Osteoblast (primary cell): Measurements from ENCODE around the gene MTHFS. TPM values are rescaled to one million over a fixed set of nuclear protein-coding genes. Genes with fewer than 3 reads are reported as not detected.
"Not testable (repeated sequence)": the region's sequence is repeated elsewhere in the genome, so short reads cannot be mapped to it uniquely, and the experiment has no call there.

ENCODE experiments used
- DNase-seq: peaks from one replicate; pipeline ENCODE4 v3.0.0; 2011; ENCODE audit warnings: low spot score, mixed read lengths; ENCODE audit not compliant: insufficient read length; ENCODE audit errors: missing footprints
- H2AFZ ChIP-seq: 2 replicates; pipeline ENCODE4 v1.6.0; 2011; ENCODE audit warnings: mild to moderate bottlenecking, low read length
- H3K27ac ChIP-seq: 2 replicates; pipeline ENCODE4 v1.5.1; 2011; ENCODE audit warnings: mild to moderate bottlenecking, low read depth, low read length, moderate library complexity
- H3K27me3 ChIP-seq: 2 replicates; pipeline ENCODE4 v1.6.0; 2012; ENCODE audit warnings: mild to moderate bottlenecking, control low read depth, inconsistent platforms, low read length, moderate library complexity; ENCODE audit not compliant: insufficient read depth
- H3K36me3 ChIP-seq: 2 replicates; pipeline ENCODE4 v1.5.1; 2011; ENCODE audit warnings: mild to moderate bottlenecking, low read length, control low read depth, moderate library complexity; ENCODE audit not compliant: insufficient read depth
- H3K4me1 ChIP-seq: 2 replicates; pipeline ENCODE4 v1.5.1; 2011; ENCODE audit warnings: mild to moderate bottlenecking, low read length, control low read depth, moderate library complexity; ENCODE audit not compliant: insufficient read depth
- H3K4me2 ChIP-seq: 2 replicates; pipeline ENCODE4 v1.6.0; 2011; ENCODE audit warnings: mild to moderate bottlenecking, low read length; ENCODE audit not compliant: insufficient read depth
- H3K4me3 ChIP-seq: fragments of 200-600 bp; sonication (generic); 3 replicates; pipeline ENCODE4 v1.5.1; 2012; ENCODE audit warnings: mild to moderate bottlenecking, low read length, inconsistent platforms; ENCODE audit not compliant: insufficient read depth
- H3K79me2 ChIP-seq: 2 replicates; pipeline ENCODE4 v1.6.0; 2012; ENCODE audit warnings: mild to moderate bottlenecking, low read length, control low read depth, inconsistent platforms; ENCODE audit not compliant: insufficient read depth
- H3K9me3 ChIP-seq: 2 replicates; pipeline ENCODE4 v1.5.1; 2011; ENCODE audit warnings: low read depth, low read length, control low read depth
- H4K20me1 ChIP-seq: 2 replicates; pipeline ENCODE4 v1.6.0; 2012; ENCODE audit warnings: mild to moderate bottlenecking, low read length, control low read depth; ENCODE audit not compliant: insufficient read depth
- total RNA-seq: library from RNA; depleted of rRNA; stranded (reverse); fragments of >200 nt; gene quantifications from 2 replicates; pipeline ENCODE4 v1.2.3, GENCODE V29; 2012
- TF ChIP-seq, protein P1 (sequence below): IDR thresholded peaks from 2 replicates; pipeline ENCODE4 v1.5.1; 2011; ENCODE audit warnings: mild to moderate bottlenecking, low read depth, low read length, moderate library complexity; ENCODE audit errors: extremely low read depth

MTHFS gene
- total RNA-seq, 1 donor: 17.0 TPM

DNA sequence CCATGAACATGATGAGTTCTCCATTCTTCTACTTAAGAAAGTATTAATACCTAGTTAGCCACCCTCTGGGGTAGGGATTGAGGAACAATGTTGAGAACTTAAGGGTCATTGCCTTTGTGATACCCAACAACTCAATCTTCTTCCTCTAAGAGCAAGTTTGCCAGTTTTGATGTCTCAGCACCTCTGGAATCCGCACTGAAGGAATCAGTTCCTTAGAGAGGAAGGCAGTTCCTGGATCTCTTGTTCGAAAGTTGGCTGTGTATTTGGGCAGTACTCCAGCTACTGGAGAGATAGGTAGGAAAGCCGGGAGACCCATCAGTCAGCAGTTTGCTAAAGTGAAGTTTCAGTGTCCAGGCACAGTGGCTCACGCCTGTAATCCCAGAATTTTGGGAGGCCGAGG, 35.6 kb upstream of the MTHFS start:
- TF ChIP-seq, protein P1, sequence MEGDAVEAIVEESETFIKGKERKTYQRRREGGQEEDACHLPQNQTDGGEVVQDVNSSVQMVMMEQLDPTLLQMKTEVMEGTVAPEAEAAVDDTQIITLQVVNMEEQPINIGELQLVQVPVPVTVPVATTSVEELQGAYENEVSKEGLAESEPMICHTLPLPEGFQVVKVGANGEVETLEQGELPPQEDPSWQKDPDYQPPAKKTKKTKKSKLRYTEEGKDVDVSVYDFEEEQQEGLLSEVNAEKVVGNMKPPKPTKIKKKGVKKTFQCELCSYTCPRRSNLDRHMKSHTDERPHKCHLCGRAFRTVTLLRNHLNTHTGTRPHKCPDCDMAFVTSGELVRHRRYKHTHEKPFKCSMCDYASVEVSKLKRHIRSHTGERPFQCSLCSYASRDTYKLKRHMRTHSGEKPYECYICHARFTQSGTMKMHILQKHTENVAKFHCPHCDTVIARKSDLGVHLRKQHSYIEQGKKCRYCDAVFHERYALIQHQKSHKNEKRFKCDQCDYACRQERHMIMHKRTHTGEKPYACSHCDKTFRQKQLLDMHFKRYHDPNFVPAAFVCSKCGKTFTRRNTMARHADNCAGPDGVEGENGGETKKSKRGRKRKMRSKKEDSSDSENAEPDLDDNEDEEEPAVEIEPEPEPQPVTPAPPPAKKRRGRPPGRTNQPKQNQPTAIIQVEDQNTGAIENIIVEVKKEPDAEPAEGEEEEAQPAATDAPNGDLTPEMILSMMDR: no peak
- H3K4me1 ChIP-seq: no peaks in the 10 kb centered on the region
- H3K27me3 ChIP-seq: peaks cover 6% of the 10 kb centered on the region
- H3K27ac ChIP-seq: no peak overlapping the region
- no peak overlapping the region for H3K4me2 ChIP-seq
- H3K4me3 ChIP-seq: no peak overlapping the region
- H2AFZ ChIP-seq: no peak overlapping the region
- H3K36me3 ChIP-seq: no peaks in the 10 kb centered on the region
- no peak for DNase-seq
- H4K20me1 ChIP-seq: no peaks in the 10 kb centered on the region
- H3K79me2 ChIP-seq: no peaks in the 10 kb centered on the region
- no peaks in the 10 kb centered on the region for H3K9me3 ChIP-seq

DNA sequence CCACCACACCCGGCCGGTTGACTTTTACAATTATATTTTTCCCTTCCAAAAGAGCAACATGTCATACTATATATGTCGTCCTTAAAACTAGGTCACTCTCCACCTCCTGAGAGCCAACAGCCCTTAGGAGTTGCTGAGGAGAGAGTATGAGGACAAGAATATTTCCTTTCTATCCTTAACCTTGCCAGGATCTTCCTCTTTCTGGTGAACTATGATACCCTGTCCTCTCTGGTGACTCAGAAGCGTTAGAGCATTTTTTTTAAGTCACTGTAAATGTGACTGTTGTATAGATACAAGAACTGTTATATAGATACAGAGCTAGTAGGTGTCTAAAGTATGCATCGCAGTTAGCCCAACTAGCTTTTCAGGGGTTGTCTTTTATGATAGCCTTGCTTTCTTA, 33.7 kb upstream of the MTHFS start:
- DNase-seq: no peak
- no peak overlapping the region for H2AFZ ChIP-seq
- H3K36me3 ChIP-seq: no peaks in the 10 kb centered on the region
- TF ChIP-seq, protein P1: no peak
- H3K4me3 ChIP-seq: no peak overlapping the region
- no peaks in the 10 kb centered on the region for H3K9me3 ChIP-seq
- H3K4me1 ChIP-seq: no peaks in the 10 kb centered on the region
- no peaks in the 10 kb centered on the region for H3K79me2 ChIP-seq
- H4K20me1 ChIP-seq: no peaks in the 10 kb centered on the region
- H3K27me3 ChIP-seq: peaks cover 6% of the 10 kb centered on the region
- H3K4me2 ChIP-seq: no peak overlapping the region
- no peak overlapping the region for H3K27ac ChIP-seq

DNA sequence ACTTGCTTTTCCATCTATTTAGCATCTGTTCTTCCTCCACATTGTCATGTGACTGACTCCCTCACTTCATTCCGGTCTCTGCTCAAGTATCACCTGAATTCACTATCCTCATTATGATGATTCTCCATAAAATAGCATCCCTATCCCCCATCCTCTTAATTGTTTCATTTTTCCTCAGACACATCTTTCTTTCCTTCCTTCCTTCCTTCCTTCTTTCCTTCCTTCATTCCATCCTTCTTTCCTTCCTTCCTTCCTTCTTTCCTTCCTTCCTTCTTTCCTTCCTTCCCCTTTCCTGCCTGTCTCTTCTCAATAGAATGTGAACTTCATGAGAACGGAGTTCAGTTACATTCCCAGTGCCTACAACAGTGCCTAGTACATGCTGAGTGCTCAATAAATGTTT, 32.6 kb upstream of the MTHFS start:
- H3K4me1 ChIP-seq: no peaks in the 10 kb centered on the region

DNA sequence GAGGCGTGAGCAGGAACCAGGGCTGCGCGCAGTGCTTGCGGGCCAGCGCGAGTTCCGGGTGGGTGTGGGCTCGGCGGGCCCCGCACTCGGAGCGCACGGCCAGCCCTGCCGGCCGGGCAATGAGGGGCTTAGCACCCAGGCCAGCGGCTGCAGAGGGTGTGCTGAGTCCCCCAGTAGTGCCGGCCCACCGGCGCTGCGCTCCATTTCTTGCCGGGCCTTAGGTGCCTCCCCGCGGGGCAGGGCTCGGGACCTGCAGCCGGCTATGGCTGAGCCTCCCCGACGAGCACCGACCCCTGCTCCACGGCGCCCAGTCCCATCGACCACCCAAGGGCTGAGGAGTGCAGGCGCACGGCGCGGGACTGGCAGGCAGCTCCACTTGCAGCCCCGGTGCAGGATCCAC, 29.3 kb upstream of the MTHFS start:
- not testable (repeated sequence) for H4K20me1 ChIP-seq, H3K27ac ChIP-seq, H3K27me3 ChIP-seq, H3K4me2 ChIP-seq, DNase-seq, H2AFZ ChIP-seq, H3K4me1 ChIP-seq, H3K36me3 ChIP-seq, H3K4me3 ChIP-seq, H3K9me3 ChIP-seq
- H3K79me2 ChIP-seq: peaks cover 25% of the 10 kb centered on the region

More for the DNA sequence above, 32.6 kb upstream of the MTHFS start:
- no peaks in the 10 kb centered on the region for H3K9me3 ChIP-seq
- peaks cover 2% of the 10 kb centered on the region for H3K79me2 ChIP-seq
- no peaks in the 10 kb centered on the region for H4K20me1 ChIP-seq
- H2AFZ ChIP-seq: no peak overlapping the region
- no peak overlapping the region for H3K4me3 ChIP-seq
- H3K27ac ChIP-seq: no peak overlapping the region
- TF ChIP-seq, protein P1: no peak
- no peaks in the 10 kb centered on the region for H3K36me3 ChIP-seq
- H3K4me2 ChIP-seq: no peak overlapping the region
- H3K27me3 ChIP-seq: peaks cover 6% of the 10 kb centered on the region
- no peak for DNase-seq

DNA sequence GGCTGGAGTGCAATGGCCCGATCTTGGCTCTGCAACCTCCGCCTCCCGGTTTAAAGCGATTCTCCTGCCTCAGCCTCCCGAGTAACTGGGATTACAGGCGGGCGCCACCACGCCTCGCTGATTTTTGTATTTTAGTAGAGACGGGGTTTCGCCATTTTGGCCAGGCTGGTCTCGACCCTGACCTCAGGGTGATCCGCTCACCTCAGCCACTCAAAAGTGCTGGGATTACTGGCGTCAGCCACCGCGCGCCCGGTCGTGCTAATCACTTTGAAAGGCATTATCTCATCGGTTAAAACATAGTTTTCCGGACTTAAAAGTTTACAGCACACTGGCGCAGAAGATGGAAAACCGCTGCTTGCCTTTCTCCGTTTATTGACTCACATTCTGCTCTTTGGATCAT, 27.6 kb upstream of the MTHFS start:
- TF ChIP-seq, protein P1: no peak
- peaks cover 8% of the 10 kb centered on the region for H3K4me1 ChIP-seq
- H3K4me3 ChIP-seq: peak overlapping the region; percentile 95
- no peak for DNase-seq
- peaks cover 5% of the 10 kb centered on the region for H3K36me3 ChIP-seq
- no peaks in the 10 kb centered on the region for H4K20me1 ChIP-seq
- peak overlapping the region; percentile 73 for H3K27ac ChIP-seq
- no peaks in the 10 kb centered on the region for H3K27me3 ChIP-seq
- peaks cover 4% of the 10 kb centered on the region for H3K9me3 ChIP-seq
- peaks cover 30% of the 10 kb centered on the region for H3K79me2 ChIP-seq
- H2AFZ ChIP-seq: no peak overlapping the region
- peak overlapping the region; percentile 84 for H3K4me2 ChIP-seq
